ENCODE data around the gene COL4A1. TPM values are rescaled to one million over a fixed set of nuclear protein-coding genes. Genes with fewer than 3 reads are reported as not detected.

COL4A1 gene
- total and polyA plus RNA-seq, 2 donors from 2014 or later, result 53.0 to 218 TPM

DNA sequence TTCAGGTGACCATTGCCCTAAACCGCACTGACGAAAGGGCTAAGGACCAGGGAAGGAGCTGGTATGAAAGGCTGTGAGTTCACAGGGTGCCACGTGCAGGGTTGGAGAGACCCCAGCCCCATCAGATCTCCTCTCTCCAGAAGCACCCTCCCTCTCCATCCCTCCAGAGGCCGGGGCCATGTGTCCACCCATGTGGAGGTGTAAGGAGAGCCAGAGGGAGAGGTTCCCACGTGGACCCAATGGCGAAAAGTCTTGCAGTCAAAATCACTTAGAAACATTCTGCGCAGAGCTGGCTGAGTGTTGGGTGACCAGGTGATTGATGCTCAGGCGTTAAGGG is 168.3 kb downstream of the COL4A1 start:
- Histone ChIP-seq H3K9me3 (ENCODE audit: control insufficient read depth in 2 of 3, insufficient read depth in 1 of 3, low read length in 3 of 3) (no peaks in the 10 kb centered on the region), H3K36me3 (ENCODE audit: control insufficient read depth in 2 of 3, insufficient read depth in 3 of 3, low read length in 3 of 3) (no peaks in the 10 kb centered on the region), H3K27me3 (ENCODE audit: control insufficient read depth, insufficient read depth, low read length) (no peaks in the 10 kb centered on the region), H3K4me3 (ENCODE audit: low read length in 3 of 3) (peak overlapping the region; percentile 40 to 79 (median 43)), H3K27ac (ENCODE audit: low read depth in 2 of 2, low read length in 2 of 2) (no peak overlapping the region), H3K4me1 (ENCODE audit: control insufficient read depth in 2 of 3, insufficient read depth in 2 of 3, low read depth in 1 of 3, low read length in 3 of 3) (peaks cover 0 to 9% (median 7%) of the 10 kb centered on the region in 3 donors), H3K9ac (ENCODE audit: low read length in 3 of 3) (peak overlapping the region in 2 of 3 donors; percentile 16 to 17)
- TF ChIP-seq, protein P1, sequence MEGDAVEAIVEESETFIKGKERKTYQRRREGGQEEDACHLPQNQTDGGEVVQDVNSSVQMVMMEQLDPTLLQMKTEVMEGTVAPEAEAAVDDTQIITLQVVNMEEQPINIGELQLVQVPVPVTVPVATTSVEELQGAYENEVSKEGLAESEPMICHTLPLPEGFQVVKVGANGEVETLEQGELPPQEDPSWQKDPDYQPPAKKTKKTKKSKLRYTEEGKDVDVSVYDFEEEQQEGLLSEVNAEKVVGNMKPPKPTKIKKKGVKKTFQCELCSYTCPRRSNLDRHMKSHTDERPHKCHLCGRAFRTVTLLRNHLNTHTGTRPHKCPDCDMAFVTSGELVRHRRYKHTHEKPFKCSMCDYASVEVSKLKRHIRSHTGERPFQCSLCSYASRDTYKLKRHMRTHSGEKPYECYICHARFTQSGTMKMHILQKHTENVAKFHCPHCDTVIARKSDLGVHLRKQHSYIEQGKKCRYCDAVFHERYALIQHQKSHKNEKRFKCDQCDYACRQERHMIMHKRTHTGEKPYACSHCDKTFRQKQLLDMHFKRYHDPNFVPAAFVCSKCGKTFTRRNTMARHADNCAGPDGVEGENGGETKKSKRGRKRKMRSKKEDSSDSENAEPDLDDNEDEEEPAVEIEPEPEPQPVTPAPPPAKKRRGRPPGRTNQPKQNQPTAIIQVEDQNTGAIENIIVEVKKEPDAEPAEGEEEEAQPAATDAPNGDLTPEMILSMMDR (IDR thresholded peaks at IDR 0.05; ENCODE audit: borderline replicate concordance, extremely low read depth, insufficient read depth), result no peak
- DNase-seq, result no peak
- no peak for FAIRE-seq
- intact Hi-C loops (cut with DNase I), result no loop called here

- peak overlapping the region; percentile 62 to 79 (median 64) for H3K4me3 ChIP-seq (ENCODE audit: low read length in 3 of 3)
- H3K9me3 ChIP-seq (ENCODE audit: control insufficient read depth in 2 of 3, insufficient read depth in 1 of 3, low read length in 3 of 3), result no peaks in the 10 kb centered on the region
- DNase-seq, result peak in 4 of 5 donors; percentile 55 to 88 (median 72)
- peaks cover 0 to 9% (median 7%) of the 10 kb centered on the region in 3 donors for H3K4me1 ChIP-seq (ENCODE audit: control insufficient read depth in 2 of 3, insufficient read depth in 2 of 3, low read depth in 1 of 3, low read length in 3 of 3)
- peak overlapping the region; percentile 11 to 17 (median 16) for H3K9ac ChIP-seq (ENCODE audit: low read length in 3 of 3)
- H3K27ac ChIP-seq (ENCODE audit: low read depth in 2 of 2, low read length in 2 of 2), result peak overlapping the region in 1 of 2 donors; percentile 41
- intact Hi-C loops (cut with DNase I), result no loop called here
- FAIRE-seq, result no peak
- TF ChIP-seq, protein P1 (IDR thresholded peaks at IDR 0.05; ENCODE audit: borderline replicate concordance, extremely low read depth, insufficient read depth), result no peak
- no peaks in the 10 kb centered on the region for H3K27me3 ChIP-seq (ENCODE audit: control insufficient read depth, insufficient read depth, low read length)
- H3K36me3 ChIP-seq (ENCODE audit: control insufficient read depth in 2 of 3, insufficient read depth in 3 of 3, low read length in 3 of 3), result no peaks in the 10 kb centered on the region
Observed at GRCh38 chr13:110138010-110138699, 168.8 kb downstream of the COL4A1 start.

DNA sequence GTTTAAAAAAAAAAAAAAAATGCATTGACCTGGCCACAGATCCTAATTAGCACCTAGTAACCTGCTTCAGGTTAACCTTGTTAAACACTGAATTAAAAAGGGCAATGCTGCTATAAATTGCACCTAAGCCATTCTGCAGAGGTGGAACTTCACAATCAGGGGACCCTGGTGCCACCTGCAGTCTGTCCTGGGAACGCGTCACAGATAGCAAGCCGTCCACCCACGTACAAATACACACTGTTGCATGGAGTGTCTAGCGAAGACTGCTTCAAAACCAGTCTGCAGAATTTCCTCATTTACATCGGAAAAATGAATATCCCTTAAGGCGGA is 169.3 kb downstream of the COL4A1 start:
- intact Hi-C loops (cut with DNase I), result no loop called here
- H3K4me1 ChIP-seq (ENCODE audit: control insufficient read depth in 2 of 3, insufficient read depth in 2 of 3, low read depth in 1 of 3, low read length in 3 of 3), result peaks cover 0 to 9% (median 7%) of the 10 kb centered on the region in 3 donors
- H3K9me3 ChIP-seq (ENCODE audit: control insufficient read depth in 2 of 3, insufficient read depth in 1 of 3, low read length in 3 of 3), result no peaks in the 10 kb centered on the region
- H3K27ac ChIP-seq (ENCODE audit: low read depth in 2 of 2, low read length in 2 of 2), result peak overlapping the region in 1 of 2 donors; percentile 41
- peak overlapping the region; percentile 62 to 79 (median 64) for H3K4me3 ChIP-seq (ENCODE audit: low read length in 3 of 3)
- no peaks in the 10 kb centered on the region for H3K27me3 ChIP-seq (ENCODE audit: control insufficient read depth, insufficient read depth, low read length)
- H3K36me3 ChIP-seq (ENCODE audit: control insufficient read depth in 2 of 3, insufficient read depth in 3 of 3, low read length in 3 of 3), result no peaks in the 10 kb centered on the region
- FAIRE-seq (no peak), DNase-seq (peak in 2 of 5 donors; percentile 70 to 74)
- TF ChIP-seq, protein P1 (IDR thresholded peaks at IDR 0.05; ENCODE audit: borderline replicate concordance, extremely low read depth, insufficient read depth), result no peak
- peak overlapping the region; percentile 5 to 14 (median 11) for H3K9ac ChIP-seq (ENCODE audit: low read length in 3 of 3)
